H1 (cell line): ENCODE data around the gene CD52.

Experiments used
- CBX8 ChIP-seq: fragments of 300-800, 300-1000 bp; sonication (generic); IDR thresholded peaks from 2 replicates; pipeline ENCODE4 v1.7.1; 2016; ENCODE audit warnings: low read depth, low read length, borderline replicate concordance
- CEBPB ChIP-seq: IDR thresholded peaks from 2 replicates; pipeline ENCODE4 v1.6.1; 2012; ENCODE audit warnings: low read depth, low read length
- CTCF ChIP-seq, 3 experiments: IDR thresholded peaks; 1 replicate in 2 of 3; 2 replicates in 1 of 3; pipeline versions ENCODE4 v1.5.1 to v1.6.1; 2011; ENCODE audit warnings: low read length in 3 of 3, mild to moderate bottlenecking in 3 of 3, inconsistent platforms in 2 of 3, low read depth in 1 of 3, moderate library complexity in 1 of 3; ENCODE audit not compliant: insufficient read depth in 1 of 3; ENCODE audit errors: control extremely low read depth in 1 of 3
- EZH2 ChIP-seq: fragments of 200-600 bp; sonication (generic); IDR thresholded peaks from 2 replicates; pipeline ENCODE4 v1.7.1; 2012; ENCODE audit warnings: low read depth, mild to moderate bottlenecking, moderate library complexity, low read length, inconsistent platforms; ENCODE audit not compliant: severe bottlenecking
- POLR2A ChIP-seq, 2 experiments: IDR thresholded peaks; 1 replicate in 1 of 2; 2 replicates in 1 of 2; pipeline ENCODE4 v1.6.1; 2011; ENCODE audit warnings: low read depth in 2 of 2, low read length in 2 of 2, mild to moderate bottlenecking in 2 of 2; ENCODE audit errors: control extremely low read depth in 1 of 2
- POLR2AphosphoS5 ChIP-seq: IDR thresholded peaks from 2 replicates; pipeline ENCODE4 v1.6.1; 2011; ENCODE audit warnings: low read depth, low read length
- RFX5 ChIP-seq: IDR thresholded peaks from 2 replicates; pipeline ENCODE4 v1.6.1; 2011; ENCODE audit warnings: low read depth, low read length, improper control_type of control experiment, borderline replicate concordance
- RNF2 ChIP-seq: fragments of 200-900, 300-1000 bp; sonication (generic); IDR thresholded peaks from 2 replicates; pipeline ENCODE4 v1.7.1; 2016; ENCODE audit warnings: borderline replicate concordance, low read depth, mild to moderate bottlenecking, antibody characterized with exemption, low read length; ENCODE audit not compliant: poor library complexity, severe bottlenecking; ENCODE audit errors: missing control alignments
- SUZ12 ChIP-seq: fragments of 200-600 bp; sonication (generic); IDR thresholded peaks from 2 replicates; pipeline ENCODE4 v1.6.1; 2012; ENCODE audit warnings: mild to moderate bottlenecking, inconsistent platforms, low read length, moderate library complexity, mixed read lengths
- TAF7 ChIP-seq: optimal IDR thresholded peaks from 2 replicates; pipeline ENCODE3; 2011; ENCODE audit warnings: low read depth, mild to moderate bottlenecking, inconsistent platforms, low read length, moderate library complexity, borderline replicate concordance
- TEAD4 ChIP-seq: IDR thresholded peaks from 2 replicates; pipeline ENCODE4 v1.6.1; 2012; ENCODE audit warnings: low read depth, low read length, inconsistent platforms, mixed read lengths
- YY1 ChIP-seq: IDR thresholded peaks from 2 replicates; pipeline ENCODE4 v1.6.1; 2011; ENCODE audit warnings: low read depth, mild to moderate bottlenecking, low read length
- TF ChIP-seq, protein P1 (sequence below): IDR thresholded peaks from 2 replicates; pipeline ENCODE4 v1.6.1; 2011; ENCODE audit warnings: low read depth, mild to moderate bottlenecking, low read length; ENCODE audit not compliant: insufficient read depth
- TF ChIP-seq, protein P2 (sequence below): IDR thresholded peaks from 2 replicates; pipeline ENCODE4 v1.6.1; 2012; ENCODE audit warnings: inconsistent platforms

DNA sequence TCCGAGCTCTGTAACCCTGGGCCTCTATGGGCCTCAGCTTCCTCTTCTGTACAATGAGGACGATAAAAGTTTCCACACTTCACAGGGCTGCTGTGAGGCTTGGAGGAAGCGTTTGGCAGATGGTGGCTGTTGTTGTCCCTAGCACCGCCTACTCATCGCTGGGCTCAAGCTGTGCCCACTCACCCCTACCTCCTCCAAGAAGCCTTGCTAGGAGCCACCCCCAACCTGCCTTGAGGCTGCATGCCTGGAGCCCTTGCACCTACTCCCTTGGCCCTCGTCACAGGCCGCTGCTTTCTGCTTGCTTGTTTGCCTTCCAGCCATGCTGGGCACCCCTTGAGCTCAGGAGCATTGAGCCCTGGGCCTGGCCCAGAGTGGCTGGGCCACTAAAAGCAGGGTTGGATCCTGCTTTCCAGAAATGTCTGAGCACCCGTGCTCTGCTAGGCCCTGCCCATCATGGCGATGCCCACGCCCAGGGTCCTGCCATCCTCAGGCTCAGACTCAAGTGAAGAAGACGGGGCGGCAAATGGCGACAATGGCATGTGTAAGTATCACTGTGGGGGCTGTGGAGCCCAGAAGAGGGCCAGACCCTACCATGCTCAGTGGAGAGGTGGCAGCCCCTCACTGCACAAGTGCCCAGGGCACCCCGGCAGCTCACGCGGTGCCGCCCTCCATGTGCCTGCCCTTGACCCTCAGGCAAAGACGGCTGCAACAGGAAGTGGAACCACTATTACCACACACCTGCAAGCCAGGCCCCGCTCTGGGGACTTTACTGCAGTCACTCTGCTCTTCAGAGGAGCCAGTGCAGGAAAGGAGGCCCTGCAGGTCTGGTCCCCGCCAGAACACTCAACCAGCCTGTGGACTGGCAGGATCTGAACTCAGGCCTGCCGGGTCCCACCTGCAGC lies 28.3 kb upstream of the CD52 start:
- no peak for TF ChIP-seq POLR2AphosphoS5
- TF ChIP-seq EZH2 = no peak
- TF ChIP-seq CBX8 = no peak
- TF ChIP-seq, protein P1, sequence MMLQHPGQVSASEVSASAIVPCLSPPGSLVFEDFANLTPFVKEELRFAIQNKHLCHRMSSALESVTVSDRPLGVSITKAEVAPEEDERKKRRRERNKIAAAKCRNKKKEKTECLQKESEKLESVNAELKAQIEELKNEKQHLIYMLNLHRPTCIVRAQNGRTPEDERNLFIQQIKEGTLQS = no peak
- no peak for TF ChIP-seq CEBPB
- no peak for TF ChIP-seq YY1
- TF ChIP-seq, protein P2, sequence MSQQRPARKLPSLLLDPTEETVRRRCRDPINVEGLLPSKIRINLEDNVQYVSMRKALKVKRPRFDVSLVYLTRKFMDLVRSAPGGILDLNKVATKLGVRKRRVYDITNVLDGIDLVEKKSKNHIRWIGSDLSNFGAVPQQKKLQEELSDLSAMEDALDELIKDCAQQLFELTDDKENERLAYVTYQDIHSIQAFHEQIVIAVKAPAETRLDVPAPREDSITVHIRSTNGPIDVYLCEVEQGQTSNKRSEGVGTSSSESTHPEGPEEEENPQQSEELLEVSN = no peak
- no peak for TF ChIP-seq CTCF (IDR thresholded peaks at IDR 0.05; ENCODE audit: control extremely low read depth in 1 of 3, insufficient read depth in 1 of 3, low read depth in 1 of 3, low read length in 3 of 3)
- no peak for TF ChIP-seq SUZ12
- TF ChIP-seq RNF2 = no peak
- no peak for TF ChIP-seq RFX5
- TF ChIP-seq POLR2A (IDR thresholded peaks at IDR 0.05; ENCODE audit: control extremely low read depth in 1 of 2, low read depth in 2 of 2, low read length in 2 of 2) = no peak
- no peak for TF ChIP-seq TAF7
- TF ChIP-seq TEAD4 = no peak
